Measurements from ENCODE around the gene SLC22A7. TPM values are rescaled to one million over a fixed set of nuclear protein-coding genes. Genes with fewer than 3 reads are reported as not detected.

The SLC22A7 gene
- total RNA-seq, 2 experiments from 2014 or later, result not detected

DNA sequence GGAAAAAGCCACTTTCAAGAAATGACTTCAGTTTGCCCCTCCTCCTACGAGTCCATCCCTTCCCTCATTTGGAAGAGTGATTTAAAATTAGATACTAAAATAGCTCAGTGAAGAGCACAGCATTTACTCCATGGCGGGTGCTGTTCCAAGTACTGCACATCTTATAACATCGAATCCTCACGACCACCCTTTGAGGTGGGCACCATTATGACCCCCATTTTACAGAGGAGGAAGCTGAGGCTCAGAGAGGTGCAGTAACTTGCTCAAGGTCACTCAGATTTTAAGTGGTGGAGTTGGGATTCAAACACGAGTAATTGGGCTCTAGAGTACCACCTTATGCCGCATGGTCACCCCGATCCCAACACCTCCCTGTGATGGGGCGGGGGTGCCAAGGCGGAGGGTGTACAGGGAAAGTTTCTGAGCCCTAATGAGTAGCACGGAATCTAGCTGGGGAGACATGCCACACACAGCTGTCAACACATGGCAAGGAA, 29.2 kb upstream of the SLC22A7 start:
- Mint-ChIP-seq H3K4me1 (ENCODE audit: low read depth) (peaks cover 5% of the 10 kb centered on the region), H3K27me3 (no peaks in the 10 kb centered on the region), H3K36me3 (no peaks in the 10 kb centered on the region), H3K27ac (no peak overlapping the region), H3K4me3 (peak overlapping the region; percentile 28), H3K9me3 (no peaks in the 10 kb centered on the region)
- POLR2A ChIA-PET, result no interaction called here
- CTCF ChIA-PET, result interaction anchor here (1.4 kb wide), 2 partner anchors 129 to 238 kb away, joined by 4 read pairs; no protein-coding TSS in a partner anchor
- DNase-seq, result no peak
- intact Hi-C loops (cut with micrococcal nuclease), result no loop called here

DNA sequence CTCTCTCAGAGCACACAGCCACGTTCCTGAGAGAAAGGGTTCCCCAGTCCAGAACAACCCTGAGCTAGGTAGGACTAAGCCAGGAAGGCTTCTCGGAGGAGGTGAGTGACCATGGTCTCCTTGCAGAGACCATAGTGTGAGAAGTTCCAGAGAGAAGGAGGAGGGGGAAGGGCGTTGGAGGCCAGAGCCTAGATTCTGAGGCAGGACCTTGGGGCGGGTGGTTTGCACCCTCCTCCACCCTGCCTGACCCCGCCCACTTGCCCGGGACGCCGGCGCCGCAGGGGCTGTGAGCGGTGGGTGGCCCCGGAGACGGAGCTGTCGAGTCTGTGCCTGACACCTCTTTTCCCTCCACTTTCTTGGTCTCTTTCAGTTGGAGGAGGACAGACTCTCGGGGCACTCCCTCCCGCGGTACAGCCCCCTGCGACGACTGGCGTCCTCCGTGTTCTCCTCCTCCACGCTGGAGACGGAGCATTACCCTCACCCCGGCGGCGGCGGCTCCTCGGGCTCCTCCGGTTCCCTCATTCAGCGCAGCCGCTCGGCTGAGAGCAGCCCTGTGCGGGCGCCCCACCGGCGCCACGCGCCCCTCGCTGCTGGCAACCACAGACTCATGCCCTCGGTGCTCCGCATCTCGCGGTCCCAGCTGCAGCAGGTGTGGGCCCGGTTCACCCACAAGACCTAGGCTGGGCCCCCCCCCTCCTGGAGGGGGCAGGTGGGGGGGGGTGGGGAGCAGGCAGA, 28.6 kb upstream of the SLC22A7 start:
- intact Hi-C loops (cut with micrococcal nuclease), result no loop called here
- POLR2A ChIA-PET, result no interaction called here
- H3K4me3 Mint-ChIP-seq, result peak overlapping the region; percentile 28
- no peaks in the 10 kb centered on the region for H3K27me3 Mint-ChIP-seq
- peak; percentile 57 for DNase-seq
- H3K9me3 Mint-ChIP-seq, result no peaks in the 10 kb centered on the region
- no peak overlapping the region for H3K27ac Mint-ChIP-seq
- no peaks in the 10 kb centered on the region for H3K36me3 Mint-ChIP-seq
- H3K4me1 Mint-ChIP-seq (ENCODE audit: low read depth), result peaks cover 5% of the 10 kb centered on the region
- CTCF ChIA-PET, result interaction anchor here (1.2 to 1.4 kb wide), 2 partner anchors 237 kb away, joined by 4 read pairs; no protein-coding TSS in a partner anchor

DNA sequence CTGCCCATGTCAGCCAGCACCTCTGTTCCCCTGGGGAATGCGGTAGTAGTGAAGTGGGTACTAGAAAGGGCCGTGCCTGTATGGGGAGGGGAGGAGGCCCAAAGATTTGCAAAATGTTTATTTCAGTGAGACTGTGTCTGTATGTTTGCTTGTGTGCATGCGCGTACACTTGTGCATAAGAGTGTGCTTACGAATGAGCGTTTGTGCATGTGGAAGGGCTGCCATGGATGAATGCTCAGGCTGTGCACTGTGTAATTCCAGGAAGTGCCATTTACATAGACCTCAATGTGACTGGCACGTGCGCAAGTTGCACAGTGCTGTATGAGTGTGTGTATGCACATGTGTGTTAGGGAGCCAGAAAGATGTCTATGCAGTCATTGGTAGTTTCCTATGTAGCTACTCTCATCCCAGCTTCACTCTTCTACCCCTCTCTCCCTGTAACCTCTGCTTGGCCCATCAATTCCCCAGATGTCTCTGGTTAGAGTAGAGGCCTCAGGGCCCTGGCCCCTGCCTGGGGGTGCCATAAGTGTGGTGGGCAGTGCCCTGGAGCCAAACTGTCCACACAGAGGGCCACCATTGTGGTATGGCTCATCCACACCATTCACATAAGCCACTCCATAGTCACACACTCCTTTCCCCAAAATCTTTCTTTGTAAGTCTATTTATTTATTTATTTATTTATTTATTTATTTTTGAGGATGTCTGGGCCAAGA, 26.8 kb upstream of the SLC22A7 start:
- no peaks in the 10 kb centered on the region for H3K36me3 Mint-ChIP-seq
- no peak for DNase-seq
- no peak overlapping the region for H3K27ac Mint-ChIP-seq
- CTCF ChIA-PET, result no interaction called here
- POLR2A ChIA-PET, result no interaction called here
- intact Hi-C loops (cut with micrococcal nuclease), result no loop called here
- no peaks in the 10 kb centered on the region for H3K9me3 Mint-ChIP-seq
- H3K4me1 Mint-ChIP-seq (ENCODE audit: low read depth), result peaks cover 11% of the 10 kb centered on the region
- peaks cover 6% of the 10 kb centered on the region for H3K27me3 Mint-ChIP-seq
- H3K4me3 Mint-ChIP-seq, result no peak overlapping the region

DNA sequence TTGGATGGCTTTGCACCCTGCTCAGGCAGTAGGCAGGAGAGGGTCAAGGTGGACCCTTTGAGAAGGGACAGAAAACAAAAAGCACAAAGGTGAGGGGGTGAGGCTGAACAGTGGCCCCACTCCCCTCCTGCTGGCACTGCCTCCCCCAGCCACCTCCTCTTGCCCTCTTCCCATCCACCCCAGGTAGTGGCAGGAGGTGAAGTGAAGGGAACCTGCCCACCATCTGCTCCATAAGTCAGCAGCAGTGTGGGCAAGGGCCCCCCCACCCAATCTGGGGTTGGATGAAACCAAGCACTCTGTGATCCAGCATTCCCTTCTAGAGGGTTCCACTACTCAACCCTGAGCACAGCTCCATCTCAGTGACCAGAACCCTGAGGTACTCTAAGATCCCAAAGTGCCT, 26.1 kb upstream of the SLC22A7 start:
- peaks cover 11% of the 10 kb centered on the region for H3K27me3 Mint-ChIP-seq
- ChIA-PET CTCF (interaction anchor here (1.1 kb wide), 1 partner anchor 234 kb away, joined by 3 read pairs; no protein-coding TSS in a partner anchor), POLR2A (no interaction called here)
- DNase-seq, result no peak
- H3K9me3 Mint-ChIP-seq, result no peaks in the 10 kb centered on the region
- H3K27ac Mint-ChIP-seq, result no peak overlapping the region
- no peaks in the 10 kb centered on the region for H3K36me3 Mint-ChIP-seq
- no peak overlapping the region for H3K4me3 Mint-ChIP-seq
- peaks cover 16% of the 10 kb centered on the region for H3K4me1 Mint-ChIP-seq (ENCODE audit: low read depth)
- intact Hi-C loops (cut with micrococcal nuclease), result no loop called here

DNA sequence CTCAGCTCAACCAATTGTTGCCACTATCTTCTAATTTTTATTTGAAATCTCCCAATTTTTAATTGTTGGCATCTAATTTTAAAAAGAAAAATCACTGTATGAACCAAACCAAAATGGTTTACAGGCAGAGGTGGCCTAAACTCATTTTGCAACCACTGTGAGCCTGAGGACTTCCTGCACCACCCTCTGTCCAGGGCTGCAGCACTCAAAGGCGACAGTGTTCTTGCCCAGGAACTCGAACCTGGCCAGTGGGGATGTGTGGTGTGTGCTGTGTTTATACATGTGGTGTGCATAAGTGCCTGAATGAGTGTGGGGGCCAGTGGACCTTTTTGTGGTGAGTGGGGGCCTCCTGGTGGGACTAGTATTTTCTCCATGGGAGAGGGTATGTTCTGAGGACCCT, 24.4 kb upstream of the SLC22A7 start:
- intact Hi-C loops (cut with micrococcal nuclease), result no loop called here
- ChIA-PET CTCF (no interaction called here), POLR2A (interaction anchor here (1.0 kb wide), 1 partner anchor 52 kb away, joined by 3 read pairs; no protein-coding TSS in a partner anchor)
- no peaks in the 10 kb centered on the region for H3K36me3 Mint-ChIP-seq
- H3K27ac Mint-ChIP-seq, result no peak overlapping the region
- peaks cover 20% of the 10 kb centered on the region for H3K27me3 Mint-ChIP-seq
- DNase-seq, result no peak
- peaks cover 16% of the 10 kb centered on the region for H3K4me1 Mint-ChIP-seq (ENCODE audit: low read depth)
- no peaks in the 10 kb centered on the region for H3K9me3 Mint-ChIP-seq
- no peak overlapping the region for H3K4me3 Mint-ChIP-seq

DNA sequence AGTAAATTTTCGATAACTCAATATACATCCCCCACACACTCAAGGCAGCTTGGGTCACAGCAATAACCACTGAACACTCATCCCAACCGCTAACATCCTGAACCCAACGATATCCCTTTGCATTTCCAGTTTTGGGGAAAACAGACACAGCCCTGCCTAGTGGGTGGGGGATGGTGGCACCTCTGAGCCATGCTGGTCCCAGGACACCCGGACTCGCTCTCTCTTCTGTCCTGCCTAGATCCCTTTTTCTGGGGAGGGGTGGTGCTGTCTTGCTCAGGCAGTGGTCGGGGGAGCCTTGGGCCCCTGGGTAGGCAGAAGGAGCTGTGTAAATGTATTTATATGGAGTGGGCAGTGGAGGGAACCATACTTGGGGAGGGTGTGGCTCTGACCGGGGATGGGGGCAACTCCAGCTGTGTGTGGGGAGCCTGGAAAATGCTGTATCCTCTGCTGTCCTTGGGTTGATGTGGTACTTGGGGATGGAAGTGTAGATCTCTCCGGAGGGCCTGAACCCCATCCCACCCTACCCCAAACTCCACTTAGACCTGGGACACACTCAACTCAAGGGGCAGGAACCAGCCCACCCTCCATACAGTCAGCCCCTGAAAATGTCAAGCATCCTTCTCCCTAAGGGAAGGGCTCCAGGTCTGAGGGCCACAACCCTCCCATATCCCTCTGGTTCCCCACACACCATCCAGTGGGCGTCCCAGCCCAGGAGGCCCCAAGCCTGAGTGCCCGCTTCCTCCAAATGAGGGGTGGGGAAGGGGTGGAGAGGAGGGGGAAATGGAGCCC, 23.7 kb upstream of the SLC22A7 start:
- peaks cover 20% of the 10 kb centered on the region for H3K27me3 Mint-ChIP-seq
- peak overlapping the region; percentile 55 for H3K4me3 Mint-ChIP-seq
- no peak for DNase-seq
- no peaks in the 10 kb centered on the region for H3K9me3 Mint-ChIP-seq
- H3K4me1 Mint-ChIP-seq (ENCODE audit: low read depth), result peaks cover 11% of the 10 kb centered on the region
- no peaks in the 10 kb centered on the region for H3K36me3 Mint-ChIP-seq
- intact Hi-C loops (cut with micrococcal nuclease), result no loop called here
- H3K27ac Mint-ChIP-seq, result no peak overlapping the region
- ChIA-PET CTCF (interaction anchor here (1.4 kb wide), 1 partner anchor 34 kb away, joined by 4 read pairs; the partner anchor contains the start of gene CRIP3), POLR2A (interaction anchor here (1.0 kb wide), 1 partner anchor 53 kb away, joined by 3 read pairs; no protein-coding TSS in a partner anchor)

DNA sequence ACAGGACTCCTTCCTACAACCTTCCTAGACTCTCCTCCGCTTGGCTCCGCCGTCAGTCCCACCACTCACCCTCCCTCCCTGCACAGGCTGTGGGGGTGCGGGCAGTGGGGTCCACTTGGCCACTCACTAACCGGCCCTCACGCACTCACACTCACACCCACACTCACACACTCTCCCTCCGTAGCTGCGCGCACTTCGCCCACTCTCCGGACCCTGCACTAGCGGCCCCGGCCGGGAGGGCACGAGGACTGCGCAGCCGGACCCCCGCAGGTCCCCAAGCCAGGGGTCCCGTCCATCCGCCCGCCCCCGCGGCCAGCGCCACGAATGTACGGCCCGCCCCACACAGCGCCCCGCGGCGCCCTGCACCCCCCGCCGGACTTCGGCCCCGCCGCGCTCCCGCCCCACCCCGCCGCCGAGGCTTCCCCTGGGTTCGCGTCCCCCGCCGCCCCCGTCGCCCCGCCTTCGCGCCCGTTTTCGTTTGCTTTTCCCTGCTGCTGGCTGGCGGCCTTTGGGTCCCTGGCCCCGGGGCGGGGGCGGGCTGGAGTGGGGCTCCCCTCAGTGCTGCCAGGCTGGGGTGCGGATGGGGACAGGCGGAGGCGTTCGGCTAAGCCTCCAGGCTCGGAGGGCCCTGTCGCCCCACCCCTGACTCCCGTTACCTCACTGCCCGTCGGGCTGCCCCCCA, 23.0 kb upstream of the SLC22A7 start:
- H3K36me3 Mint-ChIP-seq, result no peaks in the 10 kb centered on the region
- H3K27ac Mint-ChIP-seq, result no peak overlapping the region
- peaks cover 20% of the 10 kb centered on the region for H3K27me3 Mint-ChIP-seq
- peaks cover 11% of the 10 kb centered on the region for H3K4me1 Mint-ChIP-seq (ENCODE audit: low read depth)
- POLR2A ChIA-PET, result no interaction called here
- intact Hi-C loops (cut with micrococcal nuclease), result no loop called here
- peak; percentile 35 for DNase-seq
- no peaks in the 10 kb centered on the region for H3K9me3 Mint-ChIP-seq
- peak overlapping the region; percentile 55 for H3K4me3 Mint-ChIP-seq
- CTCF ChIA-PET, result interaction anchor here (0.9 to 1.4 kb wide), 3 partner anchors 14 to 123 kb away, joined by 3 to 4 read pairs (median 4); partner anchors contain the start of gene CRIP3

DNA sequence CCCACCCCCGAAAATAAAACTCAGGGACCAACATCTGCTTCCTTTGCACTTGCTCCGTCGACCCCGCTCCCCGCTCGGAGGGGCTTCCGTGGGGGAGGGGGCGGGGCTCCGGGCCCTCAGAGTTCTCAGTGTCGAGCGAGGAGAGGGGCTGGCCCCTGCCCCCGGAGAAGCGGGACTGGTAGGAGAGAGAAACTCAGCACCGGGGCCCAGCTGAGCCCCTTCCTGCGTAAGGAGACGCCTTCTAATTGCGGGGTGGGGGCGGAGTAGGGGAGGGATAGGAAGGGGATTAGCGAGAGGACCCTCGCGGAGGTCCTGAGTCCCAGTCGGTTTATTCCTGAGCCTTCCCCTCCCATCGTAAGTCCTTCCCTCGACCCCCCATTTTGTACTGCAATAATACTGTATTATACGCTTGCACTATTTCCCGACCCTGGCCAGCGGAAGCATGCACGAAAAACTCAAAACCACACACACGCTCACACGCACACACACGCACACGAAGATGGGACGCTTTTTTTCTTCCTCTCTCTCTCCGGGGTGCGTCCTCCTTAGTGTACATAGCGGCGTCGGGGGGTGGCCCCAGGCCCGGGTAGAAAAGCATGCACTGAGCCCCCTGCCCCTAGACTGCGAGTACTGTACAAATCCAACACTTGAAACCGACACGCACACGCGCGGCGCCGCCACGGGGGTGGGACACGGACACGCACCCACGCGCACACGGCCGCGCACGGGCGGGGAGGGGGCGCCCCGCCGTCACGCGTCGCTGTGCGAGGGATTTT, 22.1 kb upstream of the SLC22A7 start:
- H3K9me3 Mint-ChIP-seq, result no peaks in the 10 kb centered on the region
- H3K4me3 Mint-ChIP-seq, result peak overlapping the region; percentile 67
- peaks cover 20% of the 10 kb centered on the region for H3K27me3 Mint-ChIP-seq
- ChIA-PET CTCF (interaction anchor here (0.9 to 1.2 kb wide), 2 partner anchors 15 to 122 kb away, joined by 3 to 4 read pairs; no protein-coding TSS in a partner anchor), POLR2A (no interaction called here)
- no peak overlapping the region for H3K27ac Mint-ChIP-seq
- peak; percentile 58 for DNase-seq
- intact Hi-C loops (cut with micrococcal nuclease), result no loop called here
- peaks cover 11% of the 10 kb centered on the region for H3K4me1 Mint-ChIP-seq (ENCODE audit: low read depth)
- no peaks in the 10 kb centered on the region for H3K36me3 Mint-ChIP-seq

DNA sequence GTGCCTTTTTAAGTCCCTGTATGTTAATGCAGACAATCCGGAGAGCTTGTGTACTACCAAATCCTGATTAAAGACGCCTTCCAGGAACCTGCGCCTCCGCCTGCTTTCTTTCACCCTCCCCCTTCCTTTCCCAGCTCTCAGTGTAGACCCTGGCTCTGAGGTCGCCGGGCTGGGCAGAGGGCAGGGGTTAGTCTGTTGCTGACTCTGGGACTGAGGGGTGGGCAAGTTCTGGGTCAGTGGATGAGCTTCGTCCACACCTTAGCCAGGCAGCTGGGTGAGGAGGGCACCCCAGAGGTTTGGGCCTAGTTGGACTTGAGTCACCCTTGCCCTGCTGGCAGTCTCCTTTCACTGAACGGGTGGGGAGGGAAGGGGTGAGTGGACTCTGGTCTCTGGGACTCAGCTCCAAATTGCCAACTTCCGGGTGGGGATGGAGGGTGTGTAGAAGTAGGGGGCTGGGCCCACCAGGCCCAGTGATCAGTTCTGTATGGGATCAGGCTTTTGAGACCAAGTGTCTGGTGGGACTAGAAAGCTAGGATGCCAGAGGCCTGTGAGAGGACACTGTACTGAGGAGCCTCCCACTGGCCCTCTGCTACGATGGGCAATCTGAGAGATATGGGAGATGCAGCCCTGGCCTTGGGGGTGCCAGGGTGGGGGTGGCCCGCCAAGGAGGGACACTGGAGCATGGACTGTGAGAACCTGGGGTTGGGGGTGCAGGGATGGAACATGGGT, 21.3 kb upstream of the SLC22A7 start:
- ChIA-PET CTCF (interaction anchor here (1.2 kb wide), 1 partner anchor 16 kb away, joined by 4 read pairs; no protein-coding TSS in a partner anchor), POLR2A (no interaction called here)
- H3K9me3 Mint-ChIP-seq, result no peaks in the 10 kb centered on the region
- intact Hi-C loops (cut with micrococcal nuclease), result no loop called here
- no peak overlapping the region for H3K4me3 Mint-ChIP-seq
- no peak for DNase-seq
- H3K27ac Mint-ChIP-seq, result no peak overlapping the region
- H3K36me3 Mint-ChIP-seq, result no peaks in the 10 kb centered on the region
- peaks cover 11% of the 10 kb centered on the region for H3K4me1 Mint-ChIP-seq (ENCODE audit: low read depth)
- peaks cover 24% of the 10 kb centered on the region for H3K27me3 Mint-ChIP-seq

DNA sequence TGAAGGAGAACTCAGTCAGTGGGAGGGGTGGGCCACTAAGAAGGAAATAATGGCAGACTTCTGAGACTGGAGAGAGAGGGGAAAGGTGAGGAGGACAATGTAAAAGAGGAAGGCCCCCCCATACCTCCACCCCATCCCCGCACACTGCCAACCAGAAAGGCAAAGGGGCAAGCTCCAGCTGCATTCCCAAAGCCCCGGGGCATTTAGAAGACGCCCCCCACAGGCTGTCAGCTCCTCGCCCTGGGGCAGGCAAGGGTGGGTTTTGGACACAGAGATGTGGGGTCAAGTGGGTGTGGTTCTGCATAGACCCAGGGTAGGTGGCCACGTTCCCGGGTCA, 20.8 kb upstream of the SLC22A7 start:
- POLR2A ChIA-PET, result no interaction called here
- Mint-ChIP-seq H3K4me3 (no peak overlapping the region), H3K4me1 (ENCODE audit: low read depth) (peaks cover 11% of the 10 kb centered on the region), H3K36me3 (no peaks in the 10 kb centered on the region), H3K27ac (no peak overlapping the region), H3K27me3 (peaks cover 26% of the 10 kb centered on the region), H3K9me3 (no peaks in the 10 kb centered on the region)
- intact Hi-C loops (cut with micrococcal nuclease), result no loop called here
- CTCF ChIA-PET, result no interaction called here
- DNase-seq, result no peak
